HepG2 (cell line): ENCODE measurements around the gene KRTCAP2. TPM values are rescaled to one million over a fixed set of nuclear protein-coding genes. Genes with fewer than 3 reads are reported as not detected.

ENCODE experiments used
- AGO2 ChIP-seq: fragments of 200-400 bp; formaldehyde crosslinking; optimal IDR thresholded peaks from 2 replicates; pipeline ENCODE3; 2017; ENCODE audit warnings: mild to moderate bottlenecking, low read depth, low read length, moderate library complexity
- AKAP8 ChIP-seq: sonication (generic); formaldehyde crosslinking; IDR thresholded peaks from 2 replicates; pipeline ENCODE4 v1.5.1; 2020; ENCODE audit warnings: mild to moderate bottlenecking, missing genetic modification reagents
- ETV6 ChIP-seq: sonication (generic); formaldehyde crosslinking; conservative IDR thresholded peaks from 2 replicates; pipeline ENCODE4 v1.4.0; 2020; ENCODE audit warnings: missing genetic modification reagents
- HOXA5 ChIP-seq: sonication (generic); formaldehyde crosslinking; IDR thresholded peaks from 2 replicates; pipeline ENCODE4 v1.4.0; 2020; ENCODE audit warnings: missing genetic modification reagents
- LCORL ChIP-seq, 2 experiments: fragments of 450-650 bp in 1 of 2; sonication (generic) in 1 of 2; formaldehyde crosslinking in 1 of 2; IDR thresholded peaks; 2 replicates each; pipeline versions ENCODE4 v1.5.0 to v1.6.1; 2017 to 2020; ENCODE audit warnings: antibody characterized with exemption in 1 of 2, missing genetic modification reagents in 1 of 2
- NFIB ChIP-seq: sonication (generic); formaldehyde crosslinking; IDR thresholded peaks from 2 replicates; pipeline ENCODE4 v1.9.0; 2021; ENCODE audit warnings: missing genetic modification reagents, mild to moderate bottlenecking, borderline replicate concordance
- RBFOX2 ChIP-seq: fragments of 200-400 bp; formaldehyde crosslinking; IDR thresholded peaks from 2 replicates; pipeline ENCODE4 v1.6.1; 2017; ENCODE audit warnings: low read depth, mild to moderate bottlenecking, low read length
- TOE1 ChIP-seq: sonication (generic); formaldehyde crosslinking; IDR thresholded peaks from 2 replicates; pipeline ENCODE4 v1.4.0; 2020; ENCODE audit warnings: mild to moderate bottlenecking, missing genetic modification reagents
- ZEB1 ChIP-seq: IDR thresholded peaks from 2 replicates; pipeline ENCODE4 v1.6.1; 2012; ENCODE audit warnings: mild to moderate bottlenecking, low read depth, inconsistent platforms; ENCODE audit not compliant: insufficient replicate concordance
- ZFP82 ChIP-seq: sonication (generic); formaldehyde crosslinking; IDR thresholded peaks from 2 replicates; pipeline ENCODE4 v1.5.1; 2020; ENCODE audit warnings: mild to moderate bottlenecking, missing genetic modification reagents, borderline replicate concordance
- ZFP90 ChIP-seq: sonication (generic); formaldehyde crosslinking; IDR thresholded peaks from 2 replicates; pipeline ENCODE4 v1.8.0; 2022; ENCODE audit warnings: missing genetic modification reagents, mild to moderate bottlenecking, inconsistent platforms, borderline replicate concordance
- ZNF749 ChIP-seq: sonication (generic); formaldehyde crosslinking; IDR thresholded peaks from 2 replicates; pipeline ENCODE4 v1.8.0; 2022; ENCODE audit warnings: mild to moderate bottlenecking, missing genetic modification reagents, moderate library complexity, borderline replicate concordance
- polyA plus RNA-seq, 8 experiments: library from polyadenylated mRNA; depleted of rRNA in 3 of 8; stranded (reverse) in 7 of 8; unstranded in 1 of 8; fragments of >200 nt; fragmentation: Illumina TruSeq in 4 of 8; extraction: Trizol in 4 of 8; gene quantifications; 2 replicates each; pipeline versions ENCODE4 v1.2.1 to v1.2.3, GENCODE V29; 2011 to 2016; ENCODE audit warnings: low read depth in 4 of 8, missing spikeins in 1 of 8, mixed read lengths in 1 of 8; ENCODE audit not compliant: insufficient read depth in 1 of 8
- total RNA-seq, 5 experiments: library from RNA; depleted of rRNA; stranded (reverse); fragments of >200 nt; fragmentation: Illumina TruSeq; extraction: Trizol; gene quantifications; 2 replicates each; pipeline ENCODE4 v1.2.3, GENCODE V29; 2016; ENCODE audit warnings: low read depth in 1 of 5
- TF ChIP-seq, protein P1 (sequence below): sonication (generic); formaldehyde crosslinking; IDR thresholded peaks from 2 replicates; pipeline ENCODE4 v1.9.0; 2021; ENCODE audit warnings: missing genetic modification reagents, borderline replicate concordance
- TF ChIP-seq, protein P2 (sequence below): sonication (generic); formaldehyde crosslinking; IDR thresholded peaks from 2 replicates; pipeline ENCODE4 v1.5.0; 2020; ENCODE audit warnings: mild to moderate bottlenecking, missing genetic modification reagents, moderate library complexity
- TF ChIP-seq, protein P3 (sequence below): IDR thresholded peaks from 2 replicates; pipeline ENCODE4 v1.6.1; 2016; ENCODE audit warnings: missing biosample characterization, missing genetic modification reagents, low read depth
- TF ChIP-seq, protein P4 (sequence below): sonication (generic); formaldehyde crosslinking; IDR thresholded peaks from 2 replicates; pipeline ENCODE4 v1.5.0; 2020; ENCODE audit warnings: missing genetic modification reagents, mild to moderate bottlenecking, borderline replicate concordance
- TF ChIP-seq, protein P5 (sequence below): sonication (generic); formaldehyde crosslinking; conservative IDR thresholded peaks from 2 replicates; pipeline ENCODE4 v1.4.0; 2020; ENCODE audit warnings: missing genetic modification reagents
- TF ChIP-seq, protein P6 (sequence below): sonication (generic); formaldehyde crosslinking; IDR thresholded peaks from 2 replicates; pipeline ENCODE4 v1.4.0; 2020; ENCODE audit warnings: mild to moderate bottlenecking, low read depth, missing genetic modification reagents
- TF ChIP-seq, protein P7 (sequence below): IDR thresholded peaks from 2 replicates; pipeline ENCODE4 v1.6.1; 2016; ENCODE audit warnings: mild to moderate bottlenecking

The KRTCAP2 gene
- total and polyA plus RNA-seq, 2 of the 13 experiments (the other 11 are each of a cell fraction or from before 2014, with no cell fraction given) = 77.3 to 79.4 TPM

DNA sequence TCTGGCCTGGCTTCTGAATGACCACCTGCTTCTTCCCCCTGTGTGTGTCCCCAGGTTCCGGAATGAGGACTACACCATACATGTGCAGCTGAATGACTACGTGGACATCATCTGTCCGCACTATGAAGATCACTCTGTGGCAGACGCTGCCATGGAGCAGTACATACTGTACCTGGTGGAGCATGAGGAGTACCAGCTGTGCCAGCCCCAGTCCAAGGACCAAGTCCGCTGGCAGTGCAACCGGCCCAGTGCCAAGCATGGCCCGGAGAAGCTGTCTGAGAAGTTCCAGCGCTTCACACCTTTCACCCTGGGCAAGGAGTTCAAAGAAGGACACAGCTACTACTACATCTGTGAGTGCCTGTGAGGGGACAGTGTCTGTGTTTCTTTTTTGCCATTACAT is 41.8 kb downstream of the KRTCAP2 start (continued):
- TF ChIP-seq, protein P1, sequence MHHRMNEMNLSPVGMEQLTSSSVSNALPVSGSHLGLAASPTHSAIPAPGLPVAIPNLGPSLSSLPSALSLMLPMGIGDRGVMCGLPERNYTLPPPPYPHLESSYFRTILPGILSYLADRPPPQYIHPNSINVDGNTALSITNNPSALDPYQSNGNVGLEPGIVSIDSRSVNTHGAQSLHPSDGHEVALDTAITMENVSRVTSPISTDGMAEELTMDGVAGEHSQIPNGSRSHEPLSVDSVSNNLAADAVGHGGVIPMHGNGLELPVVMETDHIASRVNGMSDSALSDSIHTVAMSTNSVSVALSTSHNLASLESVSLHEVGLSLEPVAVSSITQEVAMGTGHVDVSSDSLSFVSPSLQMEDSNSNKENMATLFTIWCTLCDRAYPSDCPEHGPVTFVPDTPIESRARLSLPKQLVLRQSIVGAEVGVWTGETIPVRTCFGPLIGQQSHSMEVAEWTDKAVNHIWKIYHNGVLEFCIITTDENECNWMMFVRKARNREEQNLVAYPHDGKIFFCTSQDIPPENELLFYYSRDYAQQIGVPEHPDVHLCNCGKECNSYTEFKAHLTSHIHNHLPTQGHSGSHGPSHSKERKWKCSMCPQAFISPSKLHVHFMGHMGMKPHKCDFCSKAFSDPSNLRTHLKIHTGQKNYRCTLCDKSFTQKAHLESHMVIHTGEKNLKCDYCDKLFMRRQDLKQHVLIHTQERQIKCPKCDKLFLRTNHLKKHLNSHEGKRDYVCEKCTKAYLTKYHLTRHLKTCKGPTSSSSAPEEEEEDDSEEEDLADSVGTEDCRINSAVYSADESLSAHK (CRISPR knock-in tag) = no peak
- 0 out of 2 replicates have a peak, but pooled peaks have one; percentile 8 for TF ChIP-seq HOXA5 (CRISPR knock-in tag)
- TF ChIP-seq, protein P2, sequence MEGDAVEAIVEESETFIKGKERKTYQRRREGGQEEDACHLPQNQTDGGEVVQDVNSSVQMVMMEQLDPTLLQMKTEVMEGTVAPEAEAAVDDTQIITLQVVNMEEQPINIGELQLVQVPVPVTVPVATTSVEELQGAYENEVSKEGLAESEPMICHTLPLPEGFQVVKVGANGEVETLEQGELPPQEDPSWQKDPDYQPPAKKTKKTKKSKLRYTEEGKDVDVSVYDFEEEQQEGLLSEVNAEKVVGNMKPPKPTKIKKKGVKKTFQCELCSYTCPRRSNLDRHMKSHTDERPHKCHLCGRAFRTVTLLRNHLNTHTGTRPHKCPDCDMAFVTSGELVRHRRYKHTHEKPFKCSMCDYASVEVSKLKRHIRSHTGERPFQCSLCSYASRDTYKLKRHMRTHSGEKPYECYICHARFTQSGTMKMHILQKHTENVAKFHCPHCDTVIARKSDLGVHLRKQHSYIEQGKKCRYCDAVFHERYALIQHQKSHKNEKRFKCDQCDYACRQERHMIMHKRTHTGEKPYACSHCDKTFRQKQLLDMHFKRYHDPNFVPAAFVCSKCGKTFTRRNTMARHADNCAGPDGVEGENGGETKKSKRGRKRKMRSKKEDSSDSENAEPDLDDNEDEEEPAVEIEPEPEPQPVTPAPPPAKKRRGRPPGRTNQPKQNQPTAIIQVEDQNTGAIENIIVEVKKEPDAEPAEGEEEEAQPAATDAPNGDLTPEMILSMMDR (CRISPR knock-in tag) = no peak
- TF ChIP-seq AGO2 = peak; percentile 40
- peak; percentile 78 for TF ChIP-seq RBFOX2
- TF ChIP-seq, protein P3, sequence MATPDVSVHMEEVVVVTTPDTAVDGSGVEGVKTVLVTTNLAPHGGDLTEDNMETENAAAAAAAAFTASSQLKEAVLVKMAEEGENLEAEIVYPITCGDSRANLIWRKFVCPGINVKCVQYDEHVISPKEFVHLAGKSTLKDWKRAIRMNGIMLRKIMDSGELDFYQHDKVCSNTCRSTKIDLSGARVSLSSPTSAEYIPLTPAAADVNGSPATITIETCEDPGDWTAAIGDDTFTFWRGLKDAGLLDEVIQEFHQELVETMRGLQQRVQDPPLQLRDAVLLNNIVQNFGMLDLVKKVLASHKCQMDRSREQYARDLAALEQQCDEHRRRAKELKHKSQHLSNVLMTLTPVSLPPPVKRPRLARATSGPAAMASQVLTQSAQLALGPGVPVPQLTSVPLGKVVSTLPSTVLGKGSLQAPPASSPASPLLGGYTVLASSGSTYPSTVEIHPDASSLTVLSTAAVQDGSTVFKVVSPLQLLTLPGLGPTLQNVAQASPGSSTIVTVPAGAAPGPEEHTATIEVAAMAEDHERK = no peak
- TF ChIP-seq LCORL (IDR thresholded peaks at IDR 0.05) = no peak
- 0 out of 2 replicates have a peak, but pooled peaks have one; percentile 15 for TF ChIP-seq LCORL (CRISPR knock-in tag; IDR thresholded peaks at IDR 0.05)
- TF ChIP-seq, protein P4, sequence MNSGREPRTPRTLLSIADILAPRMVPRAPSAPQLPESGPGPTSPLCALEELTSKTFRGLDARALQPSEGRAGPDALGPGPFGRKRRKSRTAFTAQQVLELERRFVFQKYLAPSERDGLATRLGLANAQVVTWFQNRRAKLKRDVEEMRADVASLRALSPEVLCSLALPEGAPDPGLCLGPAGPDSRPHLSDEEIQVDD (CRISPR knock-in tag) = no peak
- TF ChIP-seq ZNF749 (CRISPR knock-in tag) = no peak
- TF ChIP-seq, protein P5, sequence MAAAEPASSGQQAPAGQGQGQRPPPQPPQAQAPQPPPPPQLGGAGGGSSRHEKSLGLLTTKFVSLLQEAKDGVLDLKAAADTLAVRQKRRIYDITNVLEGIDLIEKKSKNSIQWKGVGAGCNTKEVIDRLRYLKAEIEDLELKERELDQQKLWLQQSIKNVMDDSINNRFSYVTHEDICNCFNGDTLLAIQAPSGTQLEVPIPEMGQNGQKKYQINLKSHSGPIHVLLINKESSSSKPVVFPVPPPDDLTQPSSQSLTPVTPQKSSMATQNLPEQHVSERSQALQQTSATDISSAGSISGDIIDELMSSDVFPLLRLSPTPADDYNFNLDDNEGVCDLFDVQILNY (CRISPR knock-in tag) = no peak
- no peak for TF ChIP-seq NFIB (CRISPR knock-in tag)
- TF ChIP-seq ZEB1 = no peak
- TF ChIP-seq, protein P6, sequence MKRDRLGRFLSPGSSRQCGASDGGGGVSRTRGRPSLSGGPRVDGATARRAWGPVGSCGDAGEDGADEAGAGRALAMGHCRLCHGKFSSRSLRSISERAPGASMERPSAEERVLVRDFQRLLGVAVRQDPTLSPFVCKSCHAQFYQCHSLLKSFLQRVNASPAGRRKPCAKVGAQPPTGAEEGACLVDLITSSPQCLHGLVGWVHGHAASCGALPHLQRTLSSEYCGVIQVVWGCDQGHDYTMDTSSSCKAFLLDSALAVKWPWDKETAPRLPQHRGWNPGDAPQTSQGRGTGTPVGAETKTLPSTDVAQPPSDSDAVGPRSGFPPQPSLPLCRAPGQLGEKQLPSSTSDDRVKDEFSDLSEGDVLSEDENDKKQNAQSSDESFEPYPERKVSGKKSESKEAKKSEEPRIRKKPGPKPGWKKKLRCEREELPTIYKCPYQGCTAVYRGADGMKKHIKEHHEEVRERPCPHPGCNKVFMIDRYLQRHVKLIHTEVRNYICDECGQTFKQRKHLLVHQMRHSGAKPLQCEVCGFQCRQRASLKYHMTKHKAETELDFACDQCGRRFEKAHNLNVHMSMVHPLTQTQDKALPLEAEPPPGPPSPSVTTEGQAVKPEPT (CRISPR knock-in tag) = no peak
- TF ChIP-seq ZFP82 = no peak
- no peak for TF ChIP-seq ETV6 (CRISPR knock-in tag)
- TF ChIP-seq ZFP90 (CRISPR knock-in tag) = no peak
- 0 out of 2 replicates have a peak, but pooled peaks have one; percentile 41 for TF ChIP-seq AKAP8 (CRISPR knock-in tag)
- TF ChIP-seq, protein P7, sequence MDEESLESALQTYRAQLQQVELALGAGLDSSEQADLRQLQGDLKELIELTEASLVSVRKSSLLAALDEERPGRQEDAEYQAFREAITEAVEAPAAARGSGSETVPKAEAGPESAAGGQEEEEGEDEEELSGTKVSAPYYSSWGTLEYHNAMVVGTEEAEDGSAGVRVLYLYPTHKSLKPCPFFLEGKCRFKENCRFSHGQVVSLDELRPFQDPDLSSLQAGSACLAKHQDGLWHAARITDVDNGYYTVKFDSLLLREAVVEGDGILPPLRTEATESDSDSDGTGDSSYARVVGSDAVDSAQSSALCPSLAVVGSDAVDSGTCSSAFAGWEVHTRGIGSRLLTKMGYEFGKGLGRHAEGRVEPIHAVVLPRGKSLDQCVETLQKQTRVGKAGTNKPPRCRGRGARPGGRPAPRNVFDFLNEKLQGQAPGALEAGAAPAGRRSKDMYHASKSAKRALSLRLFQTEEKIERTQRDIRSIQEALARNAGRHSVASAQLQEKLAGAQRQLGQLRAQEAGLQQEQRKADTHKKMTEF (CRISPR knock-in tag) = 0 out of 2 replicates have a peak, but pooled peaks have one; percentile 4
- TF ChIP-seq TOE1 (CRISPR knock-in tag) = no peak
